H1 (cell line): Measurements from ENCODE around the gene C11orf98. TPM values are rescaled to one million over a fixed set of nuclear protein-coding genes. Genes with fewer than 3 reads are reported as not detected.

ENCODE experiments used
- KDM5A ChIP-seq: fragments of 200-600 bp; IDR thresholded peaks from 2 replicates; pipeline ENCODE4 v1.7.1; 2012; ENCODE audit warnings: mild to moderate bottlenecking, low read length, inconsistent platforms, mixed read lengths
- SAP30 ChIP-seq: fragments of 300-600 bp; sonication (generic); IDR thresholded peaks from 2 replicates; pipeline ENCODE4 v1.7.1; 2012; ENCODE audit warnings: low read length, moderate library complexity, mild to moderate bottlenecking, inconsistent platforms; ENCODE audit not compliant: insufficient read depth, insufficient replicate concordance
- polyA plus RNA-seq, 7 experiments: library from polyadenylated mRNA; depleted of rRNA in 3 of 7; stranded (reverse) in 5 of 7; unstranded in 2 of 7; fragments of >200 nt in 5 of 7; fragments of 200-250 nt in 2 of 7; gene quantifications; 1 replicate in 5 of 7; 2 replicates in 1 of 7; 4 replicates in 1 of 7; pipeline versions ENCODE4 v1.2.1 to v1.2.3, GENCODE V29; 2011 to 2013; ENCODE audit warnings: missing spikeins in 2 of 7, mixed read lengths in 2 of 7
- total RNA-seq: library from RNA; stranded (reverse); fragmentation: NEBNext Ultra II Directional; extraction: Animal tissue kit (Norgen Biotek cat#: 25700); gene quantifications from 2 replicates; pipeline ENCODE4 v1.2.1, GENCODE V29; 2021
- TF ChIP-seq, protein P1 (sequence below): IDR thresholded peaks from 2 replicates; pipeline ENCODE4 v1.6.1; 2011; ENCODE audit warnings: low read length, improper control_type of control experiment

C11orf98 gene
- total and polyA plus RNA-seq, 2 of the 8 experiments (the other 6 are each of a cell fraction or from before 2014, with no cell fraction given): 68.0 to 171 TPM

DNA sequence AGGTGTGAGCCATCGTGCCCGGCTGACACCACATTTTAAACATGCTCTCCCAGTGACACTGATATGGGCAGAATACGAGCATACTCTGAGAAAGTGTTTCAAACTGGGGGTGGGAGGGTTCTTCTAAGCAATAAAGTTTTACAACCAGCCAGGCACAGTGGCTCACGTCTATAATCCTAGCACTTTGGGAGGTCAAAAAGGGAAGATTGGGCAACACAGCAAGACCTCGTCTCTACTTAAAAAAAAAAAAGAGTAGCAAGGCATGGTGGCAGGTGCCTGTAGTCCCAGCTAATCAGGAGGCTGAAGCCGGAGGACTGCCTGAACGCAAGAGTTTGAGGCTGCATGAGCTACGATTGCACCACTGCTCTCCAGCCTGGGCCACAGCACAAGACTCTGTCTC lies 20.8 kb downstream of the C11orf98 start (continued):
- no peak for TF ChIP-seq KDM5A
- TF ChIP-seq, protein P1, sequence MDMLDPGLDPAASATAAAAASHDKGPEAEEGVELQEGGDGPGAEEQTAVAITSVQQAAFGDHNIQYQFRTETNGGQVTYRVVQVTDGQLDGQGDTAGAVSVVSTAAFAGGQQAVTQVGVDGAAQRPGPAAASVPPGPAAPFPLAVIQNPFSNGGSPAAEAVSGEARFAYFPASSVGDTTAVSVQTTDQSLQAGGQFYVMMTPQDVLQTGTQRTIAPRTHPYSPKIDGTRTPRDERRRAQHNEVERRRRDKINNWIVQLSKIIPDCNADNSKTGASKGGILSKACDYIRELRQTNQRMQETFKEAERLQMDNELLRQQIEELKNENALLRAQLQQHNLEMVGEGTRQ: no peak
- TF ChIP-seq SAP30: no peak
